GM18502 (cell line): ENCODE results near the gene AGPAT3.

ENCODE experiments used
- ATAC-seq: cut with Tn5 transposase; IDR thresholded peaks from one replicate; pipeline ENCODE4 v1.9.1; 2021; ENCODE audit warnings: mild to moderate bottlenecking; ENCODE audit not compliant: unreplicated experiment, poor library complexity

AGPAT3 gene

GRCh38 chr21:43859747-43860214 lies 5.2 kb upstream of the AGPAT3 start:
- ATAC-seq = no peak

- no peak for ATAC-seq
Observed at GRCh38 chr21:43861706-43862105, 3.3 kb upstream of the AGPAT3 start.

- no peak for ATAC-seq
Observed at GRCh38 chr21:43864313-43864961, 586 bp upstream of the AGPAT3 start.

- ATAC-seq = peak; percentile 38
Observed at GRCh38 chr21:43865540-43866259, 677 bp downstream of the AGPAT3 start.

- no peak for ATAC-seq
Observed at GRCh38 chr21:43866260-43866629, 1.2 kb downstream of the AGPAT3 start.

- ATAC-seq = no peak
Observed at GRCh38 chr21:43866659-43867331, 1.8 kb downstream of the AGPAT3 start.

- ATAC-seq = no peak
Observed at GRCh38 chr21:43867332-43867703, 2.3 kb downstream of the AGPAT3 start.

- no peak for ATAC-seq
Observed at GRCh38 chr21:43867948-43868347, 2.9 kb downstream of the AGPAT3 start.

GRCh38 chr21:43868461-43868860 lies 3.4 kb downstream of the AGPAT3 start:
- ATAC-seq = no peak

- no peak for ATAC-seq
Observed at GRCh38 chr21:43869486-43870325, 4.7 kb downstream of the AGPAT3 start.

- ATAC-seq = no peak
Observed at GRCh38 chr21:43871487-43871886, 6.5 kb downstream of the AGPAT3 start.

- no peak for ATAC-seq
Observed at GRCh38 chr21:43872531-43873197, 7.6 kb downstream of the AGPAT3 start.

GRCh38 chr21:43873673-43874072 lies 8.7 kb downstream of the AGPAT3 start:
- no peak for ATAC-seq

GRCh38 chr21:43874085-43874805 lies 9.2 kb downstream of the AGPAT3 start:
- ATAC-seq = no peak

GRCh38 chr21:43876605-43877004 lies 11.6 kb downstream of the AGPAT3 start:
- ATAC-seq = no peak

GRCh38 chr21:43877936-43878575 lies 13.0 kb downstream of the AGPAT3 start:
- ATAC-seq = no peak

- no peak for ATAC-seq
Observed at GRCh38 chr21:43879348-43880110, 14.5 kb downstream of the AGPAT3 start.
